ENCODE results near the gene ATF3.

DNA sequence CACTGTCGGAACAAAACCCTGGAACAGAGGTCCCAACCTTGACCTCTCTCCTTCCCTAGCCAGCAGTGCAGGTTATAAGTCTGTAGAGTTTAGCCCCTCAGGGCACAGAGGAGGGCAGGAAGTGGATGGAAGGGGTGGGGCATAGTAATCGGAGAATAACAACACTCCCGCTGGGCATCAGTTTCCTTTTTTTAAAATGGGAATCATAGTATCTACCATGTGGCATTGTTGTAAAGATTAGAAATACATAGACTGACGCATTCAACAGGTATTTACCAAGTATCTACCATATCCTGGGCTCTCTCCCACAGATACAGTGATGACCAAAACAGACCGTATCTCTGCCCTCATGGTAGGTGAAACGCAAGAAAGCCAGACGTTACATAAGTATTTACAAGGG, 24.9 kb upstream of the ATF3 start:
- no peak for TF ChIP-seq CTCF (IDR thresholded peaks at IDR 0.05; ENCODE audit: low read depth, low read length)
- no peak for TF ChIP-seq POLR2A (IDR thresholded peaks at IDR 0.05; ENCODE audit: extremely low read depth, insufficient read length)
